Ishikawa (cell line): ENCODE measurements around the gene TENT4A.

Source experiments
- CEBPB ChIP-seq: IDR thresholded peaks from 2 replicates; pipeline ENCODE4 v1.6.1; 2012
- CREB1 ChIP-seq: IDR thresholded peaks from 2 replicates; pipeline ENCODE4 v1.6.1; 2012; ENCODE audit warnings: low read depth
- EGR1 ChIP-seq: IDR thresholded peaks from 2 replicates; pipeline ENCODE4 v1.6.1; 2012
- EP300 ChIP-seq: IDR thresholded peaks from 2 replicates; pipeline ENCODE4 v1.6.1; 2012; ENCODE audit warnings: borderline replicate concordance
- FOXM1 ChIP-seq: IDR thresholded peaks from 2 replicates; pipeline ENCODE4 v1.6.1; 2012; ENCODE audit warnings: low read depth, borderline replicate concordance
- MAX ChIP-seq: IDR thresholded peaks from 2 replicates; pipeline ENCODE4 v1.6.1; 2012
- NFIC ChIP-seq: IDR thresholded peaks from 2 replicates; pipeline ENCODE4 v1.6.1; 2012
- RAD21 ChIP-seq: IDR thresholded peaks from 2 replicates; pipeline ENCODE4 v1.6.1; 2012; ENCODE audit warnings: low read depth
- TAF1 ChIP-seq: IDR thresholded peaks from 2 replicates; pipeline ENCODE4 v1.6.1; 2012; ENCODE audit warnings: low read depth, mild to moderate bottlenecking
- TCF12 ChIP-seq: IDR thresholded peaks from 2 replicates; pipeline ENCODE4 v1.6.1; 2012; ENCODE audit warnings: low read depth
- TEAD4 ChIP-seq: IDR thresholded peaks from 2 replicates; pipeline ENCODE4 v1.6.1; 2012
- USF1 ChIP-seq: IDR thresholded peaks from 2 replicates; pipeline ENCODE4 v1.6.1; 2012
- YY1 ChIP-seq: IDR thresholded peaks from 2 replicates; pipeline ENCODE4 v1.6.1; 2012; ENCODE audit warnings: low read depth
- ZBTB7A ChIP-seq: IDR thresholded peaks from 2 replicates; pipeline ENCODE4 v1.6.1; 2012; ENCODE audit warnings: low read depth
- TF ChIP-seq, protein P1 (sequence below): IDR thresholded peaks from 2 replicates; pipeline ENCODE4 v1.6.1; 2012; ENCODE audit warnings: low read depth, mild to moderate bottlenecking

The TENT4A gene

GRCh38 chr5:6684075-6684474 is 29.2 kb upstream of the TENT4A start:
- no peak for TF ChIP-seq EP300
- TF ChIP-seq USF1, result no peak
- TF ChIP-seq TCF12, result no peak
- TF ChIP-seq NFIC, result no peak
- no peak for TF ChIP-seq ZBTB7A

DNA sequence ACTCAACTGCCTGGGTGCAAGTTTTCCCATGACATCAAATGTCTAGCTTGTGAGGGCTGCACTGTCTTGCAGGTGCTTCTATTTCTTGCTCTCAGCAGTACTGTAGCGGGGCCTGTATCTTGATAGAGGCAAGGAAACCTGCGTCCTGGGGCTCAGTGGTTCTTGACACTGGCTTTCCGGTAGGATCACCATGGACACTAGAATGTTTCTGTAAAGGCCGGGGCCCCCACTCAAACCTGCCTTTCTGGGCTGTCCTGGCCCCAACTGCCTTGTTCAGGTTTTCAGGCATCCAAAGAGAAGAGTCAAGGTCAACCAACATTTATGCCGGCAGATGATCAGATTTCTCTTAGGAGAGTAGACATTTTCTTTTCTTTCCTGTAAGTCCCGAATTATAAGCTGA is 26.7 kb upstream of the TENT4A start:
- no peak for TF ChIP-seq RAD21
- no peak for TF ChIP-seq YY1
- TF ChIP-seq TCF12, result no peak
- no peak for TF ChIP-seq EGR1
- no peak for TF ChIP-seq ZBTB7A
- TF ChIP-seq USF1, result no peak
- no peak for TF ChIP-seq FOXM1
- no peak for TF ChIP-seq NFIC
- TF ChIP-seq MAX, result no peak
- TF ChIP-seq CEBPB, result no peak
- TF ChIP-seq EP300, result no peak
- TF ChIP-seq TEAD4, result no peak
- TF ChIP-seq, protein P1, sequence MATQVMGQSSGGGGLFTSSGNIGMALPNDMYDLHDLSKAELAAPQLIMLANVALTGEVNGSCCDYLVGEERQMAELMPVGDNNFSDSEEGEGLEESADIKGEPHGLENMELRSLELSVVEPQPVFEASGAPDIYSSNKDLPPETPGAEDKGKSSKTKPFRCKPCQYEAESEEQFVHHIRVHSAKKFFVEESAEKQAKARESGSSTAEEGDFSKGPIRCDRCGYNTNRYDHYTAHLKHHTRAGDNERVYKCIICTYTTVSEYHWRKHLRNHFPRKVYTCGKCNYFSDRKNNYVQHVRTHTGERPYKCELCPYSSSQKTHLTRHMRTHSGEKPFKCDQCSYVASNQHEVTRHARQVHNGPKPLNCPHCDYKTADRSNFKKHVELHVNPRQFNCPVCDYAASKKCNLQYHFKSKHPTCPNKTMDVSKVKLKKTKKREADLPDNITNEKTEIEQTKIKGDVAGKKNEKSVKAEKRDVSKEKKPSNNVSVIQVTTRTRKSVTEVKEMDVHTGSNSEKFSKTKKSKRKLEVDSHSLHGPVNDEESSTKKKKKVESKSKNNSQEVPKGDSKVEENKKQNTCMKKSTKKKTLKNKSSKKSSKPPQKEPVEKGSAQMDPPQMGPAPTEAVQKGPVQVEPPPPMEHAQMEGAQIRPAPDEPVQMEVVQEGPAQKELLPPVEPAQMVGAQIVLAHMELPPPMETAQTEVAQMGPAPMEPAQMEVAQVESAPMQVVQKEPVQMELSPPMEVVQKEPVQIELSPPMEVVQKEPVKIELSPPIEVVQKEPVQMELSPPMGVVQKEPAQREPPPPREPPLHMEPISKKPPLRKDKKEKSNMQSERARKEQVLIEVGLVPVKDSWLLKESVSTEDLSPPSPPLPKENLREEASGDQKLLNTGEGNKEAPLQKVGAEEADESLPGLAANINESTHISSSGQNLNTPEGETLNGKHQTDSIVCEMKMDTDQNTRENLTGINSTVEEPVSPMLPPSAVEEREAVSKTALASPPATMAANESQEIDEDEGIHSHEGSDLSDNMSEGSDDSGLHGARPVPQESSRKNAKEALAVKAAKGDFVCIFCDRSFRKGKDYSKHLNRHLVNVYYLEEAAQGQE, result no peak
- no peak for TF ChIP-seq TAF1
- no peak for TF ChIP-seq CREB1

GRCh38 chr5:6686915-6687409 is 26.3 kb upstream of the TENT4A start:
- TF ChIP-seq TCF12, result 0 out of 2 replicates have a peak, but pooled peaks have one; percentile 16
- TF ChIP-seq FOXM1, result no peak
- peak; percentile 72 for TF ChIP-seq TEAD4
- TF ChIP-seq, protein P1, result peak; percentile 95

DNA sequence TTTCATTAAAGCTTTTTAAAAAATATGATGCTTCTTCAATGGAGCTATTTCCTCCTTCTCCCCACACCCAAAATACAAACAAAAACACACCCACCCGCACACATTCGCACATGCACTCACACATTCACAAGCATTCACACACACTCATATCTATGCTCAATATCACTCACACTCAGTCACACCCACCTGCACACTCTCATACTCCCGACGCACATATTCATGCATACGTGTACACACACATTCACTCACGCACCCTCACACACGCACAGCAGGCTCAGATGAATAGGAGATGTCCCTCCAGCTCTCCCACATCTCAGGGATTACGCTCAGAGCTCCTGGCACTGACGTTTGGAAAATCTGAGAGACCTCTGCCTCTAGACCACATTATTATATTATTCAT is 25.7 kb upstream of the TENT4A start:
- no peak for TF ChIP-seq USF1
- TF ChIP-seq MAX, result no peak
- no peak for TF ChIP-seq EP300
- TF ChIP-seq EGR1, result no peak
- no peak for TF ChIP-seq TEAD4

DNA sequence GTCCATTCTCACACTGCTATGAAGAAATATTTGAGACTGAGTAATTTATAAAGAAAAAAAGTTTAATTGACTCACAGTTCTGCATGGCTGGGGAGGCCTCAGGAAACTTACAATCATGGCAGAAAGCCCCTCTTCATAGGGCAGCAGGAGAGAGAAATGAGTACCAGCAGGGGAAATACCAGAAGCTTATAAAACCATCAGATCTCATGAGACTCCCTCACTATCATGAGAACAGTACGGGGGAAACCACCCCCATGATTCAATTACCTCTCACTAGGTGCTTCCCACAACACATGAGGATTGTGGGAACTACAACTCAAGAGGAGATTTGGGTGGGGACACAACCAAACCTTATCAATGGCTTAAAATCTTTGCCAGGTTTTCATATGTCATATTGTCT is 20.3 kb upstream of the TENT4A start:
- TF ChIP-seq USF1, result no peak
- TF ChIP-seq MAX, result no peak
- no peak for TF ChIP-seq CREB1
- TF ChIP-seq, protein P1, result no peak
- no peak for TF ChIP-seq EGR1
- TF ChIP-seq TCF12, result no peak
- TF ChIP-seq CEBPB, result no peak
